Measurements from ENCODE around the gene PTPRJ.

- TF ChIP-seq POLR2A (IDR thresholded peaks at IDR 0.05) = no peak
- TF ChIP-seq CTCF (IDR thresholded peaks at IDR 0.05) = no peak
Measured at GRCh38 chr11:47948137-47948536, 32.2 kb upstream of the PTPRJ start.
